NCI-H2107 (cell line): ENCODE results near the gene DSTYK.
"Not testable (repeated sequence)": the region's sequence is repeated elsewhere in the genome, so short reads cannot be mapped to it uniquely, and the experiment has no call there.

ENCODE experiments used
- DNase-seq: peaks from one replicate; lab custom pipeline; 2025; lab: John Stamatoyannopoulos, UW

The DSTYK gene

DNA sequence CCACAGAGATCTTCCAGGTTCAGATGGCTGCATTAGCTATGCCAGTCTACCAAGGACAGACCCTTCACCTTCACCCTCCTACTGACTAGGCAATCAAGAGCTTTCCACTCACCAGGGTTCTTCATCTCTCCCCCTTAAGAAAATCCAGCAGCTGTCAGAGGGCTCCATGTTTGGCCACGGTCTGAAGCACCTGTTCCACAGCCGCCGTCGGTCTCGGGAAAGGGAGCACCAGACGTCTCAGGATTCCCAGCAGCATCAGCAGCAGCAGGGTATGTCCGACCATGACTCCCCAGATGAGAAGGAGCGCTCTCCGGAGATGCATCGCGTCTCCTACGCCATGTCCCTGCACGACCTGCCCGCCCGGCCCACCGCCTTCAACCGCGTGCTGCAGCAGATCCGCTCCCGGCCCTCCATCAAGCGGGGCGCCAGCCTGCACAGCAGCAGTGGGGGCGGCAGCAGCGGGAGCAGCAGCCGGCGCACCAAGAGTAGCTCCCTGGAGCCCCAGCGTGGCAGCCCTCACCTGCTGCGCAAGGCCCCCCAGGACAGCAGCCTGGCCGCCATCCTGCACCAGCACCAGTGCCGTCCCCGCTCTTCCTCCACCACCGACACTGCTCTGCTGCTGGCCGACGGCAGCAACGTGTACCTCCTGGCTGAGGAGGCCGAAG is 30.0 kb upstream of the DSTYK start:
- no peak for DNase-seq

GRCh38 chr1:205240569-205240968 is 29.1 kb upstream of the DSTYK start:
- no peak for DNase-seq

GRCh38 chr1:205240118-205240517 is 28.6 kb upstream of the DSTYK start:
- no peak for DNase-seq

DNA sequence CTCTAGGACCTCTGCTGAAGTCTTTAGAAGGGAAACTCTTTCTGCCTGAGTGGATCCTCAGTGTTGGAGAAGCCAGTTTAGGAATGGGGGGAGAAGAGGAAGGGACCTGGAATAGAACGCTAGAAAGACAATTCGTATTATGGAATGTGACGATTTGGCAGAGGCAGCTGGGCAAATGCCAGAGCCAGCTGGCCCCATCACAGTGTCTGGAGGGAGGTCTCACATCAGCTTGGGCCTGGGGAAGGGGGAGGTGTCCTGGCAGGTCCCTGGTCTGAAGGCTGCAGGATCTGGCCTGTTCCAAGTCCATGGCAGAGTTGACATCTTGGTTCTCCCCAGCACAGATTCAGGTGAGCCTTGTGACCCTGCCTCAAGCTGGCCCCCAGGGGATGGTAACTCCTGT is 27.6 kb upstream of the DSTYK start:
- no peak for DNase-seq

DNA sequence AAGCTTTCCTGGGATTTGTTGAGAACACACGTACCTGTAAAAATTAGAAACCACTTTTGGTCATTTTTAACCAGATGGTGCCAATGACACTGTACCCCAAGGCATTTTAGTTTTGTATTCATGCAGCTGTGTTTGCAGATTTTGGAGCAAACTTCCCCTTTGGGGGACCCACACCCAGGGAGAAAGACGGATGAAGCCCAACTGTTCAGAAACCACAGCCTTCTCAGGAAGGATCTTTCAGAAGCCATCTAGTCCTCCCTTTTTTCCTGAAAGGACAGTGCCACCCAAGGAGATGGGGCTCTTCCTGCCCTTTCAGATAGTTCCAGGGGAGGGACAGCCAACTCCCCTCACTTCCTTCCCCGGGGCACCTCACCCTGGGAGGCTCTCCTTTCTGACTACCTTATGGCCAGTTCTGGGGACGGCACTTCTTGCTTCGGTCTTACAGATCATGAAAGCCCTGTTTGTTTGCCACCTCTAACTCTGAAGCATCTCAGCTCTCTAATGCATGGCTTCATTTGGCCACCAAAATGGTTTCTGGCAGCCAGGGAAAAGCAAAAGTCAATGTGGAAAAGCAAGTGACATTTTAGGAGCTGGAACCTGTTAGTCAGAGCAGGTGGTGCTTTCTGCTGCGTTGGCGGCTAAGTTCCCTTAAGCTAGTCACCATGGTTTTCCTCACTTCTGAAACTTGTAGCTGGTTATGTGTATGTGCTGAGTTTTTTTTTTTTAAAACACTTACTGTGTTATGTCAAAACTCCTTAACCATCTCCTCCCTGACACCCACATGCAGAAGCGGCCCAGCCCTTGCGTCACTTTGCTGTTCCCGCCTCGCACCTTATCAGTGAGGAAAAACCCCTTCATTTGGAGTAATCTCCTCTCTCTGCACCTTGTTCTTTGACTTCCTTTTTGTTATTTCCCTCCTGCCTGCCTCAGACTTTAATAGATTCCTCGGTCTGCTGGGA is 26.3 kb upstream of the DSTYK start:
- no peak for DNase-seq

GRCh38 chr1:205236951-205237475 is 25.5 kb upstream of the DSTYK start:
- DNase-seq: no peak

DNA sequence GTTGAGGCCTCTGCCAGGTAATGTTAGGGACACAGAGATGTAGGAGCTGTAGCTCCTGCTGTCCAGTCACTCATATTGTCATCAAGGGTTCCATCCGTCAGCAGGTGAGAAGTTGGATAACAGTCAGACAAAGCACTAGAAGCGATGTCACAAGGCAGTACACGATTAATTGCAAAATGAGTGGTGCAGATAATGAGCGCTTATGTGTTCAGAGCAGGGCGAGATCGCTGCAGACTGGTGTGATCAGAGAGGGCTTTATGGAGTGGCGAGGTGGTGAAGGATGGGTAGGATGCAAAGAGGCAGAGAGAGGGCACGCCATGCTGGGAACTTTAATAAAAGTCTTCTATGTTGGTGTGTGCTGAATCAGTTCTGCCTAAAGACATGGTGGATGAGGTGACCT is 25.0 kb upstream of the DSTYK start:
- DNase-seq: no peak

GRCh38 chr1:205235951-205236350 is 24.4 kb upstream of the DSTYK start:
- DNase-seq: no peak

GRCh38 chr1:205233986-205234385 is 22.5 kb upstream of the DSTYK start:
- DNase-seq: not testable (repeated sequence)

DNA sequence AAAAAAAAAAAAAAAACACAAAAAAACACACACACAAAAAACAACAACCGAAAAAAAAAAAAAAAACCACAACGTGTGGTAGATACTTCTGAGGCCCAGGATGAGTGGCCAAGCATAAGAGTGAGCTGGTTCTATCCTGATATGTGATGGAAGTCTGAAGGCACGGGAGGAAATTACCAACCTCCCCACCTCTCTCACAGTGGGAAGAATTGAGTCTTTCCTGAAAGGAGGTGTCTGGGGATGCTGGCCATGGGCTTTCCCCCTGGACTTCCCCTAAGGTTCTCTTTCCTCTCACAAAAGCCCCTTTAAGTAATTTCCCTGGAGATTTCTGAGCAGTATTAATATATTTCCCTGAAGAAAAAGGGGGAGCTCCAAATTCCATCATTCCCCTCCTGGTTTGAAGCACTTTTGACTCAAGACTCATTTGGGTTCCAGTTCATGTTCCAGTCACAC is 21.5 kb upstream of the DSTYK start:
- no peak for DNase-seq

DNA sequence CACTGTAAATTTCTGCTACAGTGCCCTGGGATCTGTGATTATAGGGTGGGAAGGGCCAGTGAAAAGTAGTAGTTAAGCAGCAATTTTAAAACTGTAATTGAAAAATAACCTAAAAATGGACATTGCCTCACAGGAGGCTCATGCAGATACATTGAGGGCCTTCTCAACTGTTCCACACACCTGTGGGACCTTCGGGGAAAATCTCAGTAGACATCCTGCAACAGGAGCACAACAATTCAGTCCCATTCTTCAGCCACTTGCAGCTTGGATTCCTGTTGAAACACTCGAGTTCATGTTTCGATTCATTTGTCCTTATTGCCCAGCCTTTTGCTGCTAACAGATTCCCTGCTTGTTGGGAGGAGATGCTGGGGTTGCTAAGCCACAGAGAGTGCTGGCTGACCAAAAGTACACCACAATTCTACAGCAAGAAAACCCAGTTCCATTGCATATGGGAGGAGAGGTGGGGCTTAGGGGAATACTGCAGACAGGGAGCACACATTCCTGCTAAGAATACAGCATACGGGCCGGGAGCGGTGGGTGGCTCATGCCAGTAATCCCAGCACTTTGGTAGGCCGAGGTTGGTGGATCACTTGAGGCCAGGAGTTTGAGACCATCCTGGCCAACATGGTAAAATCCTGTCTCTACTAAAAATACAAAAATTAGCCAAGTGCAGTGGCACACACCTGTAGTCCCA is 20.8 kb upstream of the DSTYK start:
- no peak for DNase-seq

- DNase-seq: no peak
These were observed 19.5 kb upstream of the DSTYK start for GRCh38 chr1:205230982-205231381.

- no peak for DNase-seq
These were observed 18.6 kb upstream of the DSTYK start for GRCh38 chr1:205229916-205230700.

GRCh38 chr1:205229399-205229871 is 17.9 kb upstream of the DSTYK start:
- peak; percentile 81 for DNase-seq

GRCh38 chr1:205228093-205228521 is 16.6 kb upstream of the DSTYK start:
- DNase-seq: no peak

DNA sequence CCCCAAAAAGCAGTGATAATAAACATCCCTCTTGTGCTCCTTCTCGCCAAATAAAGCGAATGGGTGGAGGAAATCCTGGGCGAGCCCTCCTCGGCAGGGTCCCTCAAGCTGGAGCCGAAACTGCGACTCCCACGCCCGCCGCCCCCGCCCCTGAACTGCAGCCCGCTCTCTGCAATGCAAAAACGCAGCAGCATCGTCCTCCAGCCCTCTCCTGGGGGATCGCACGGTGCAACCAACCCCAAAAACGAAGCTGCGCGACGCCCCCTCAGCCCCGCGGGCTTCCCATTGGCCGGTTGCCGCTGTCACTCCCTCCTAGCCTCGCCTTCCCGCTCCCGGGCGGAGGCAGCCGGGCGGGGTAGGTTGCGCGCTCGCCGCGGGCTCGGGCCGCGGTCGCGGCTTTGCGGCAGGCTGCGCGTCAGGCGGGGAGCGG is 16.1 kb upstream of the DSTYK start, which contains the start of gene TMCC2:
TMCC2 (plus strand) TSS at position 363 of the 430 bp plus-strand sequence. CDS start 619 bp downstream, outside the sequence.
- DNase-seq: peak; percentile 87

DNA sequence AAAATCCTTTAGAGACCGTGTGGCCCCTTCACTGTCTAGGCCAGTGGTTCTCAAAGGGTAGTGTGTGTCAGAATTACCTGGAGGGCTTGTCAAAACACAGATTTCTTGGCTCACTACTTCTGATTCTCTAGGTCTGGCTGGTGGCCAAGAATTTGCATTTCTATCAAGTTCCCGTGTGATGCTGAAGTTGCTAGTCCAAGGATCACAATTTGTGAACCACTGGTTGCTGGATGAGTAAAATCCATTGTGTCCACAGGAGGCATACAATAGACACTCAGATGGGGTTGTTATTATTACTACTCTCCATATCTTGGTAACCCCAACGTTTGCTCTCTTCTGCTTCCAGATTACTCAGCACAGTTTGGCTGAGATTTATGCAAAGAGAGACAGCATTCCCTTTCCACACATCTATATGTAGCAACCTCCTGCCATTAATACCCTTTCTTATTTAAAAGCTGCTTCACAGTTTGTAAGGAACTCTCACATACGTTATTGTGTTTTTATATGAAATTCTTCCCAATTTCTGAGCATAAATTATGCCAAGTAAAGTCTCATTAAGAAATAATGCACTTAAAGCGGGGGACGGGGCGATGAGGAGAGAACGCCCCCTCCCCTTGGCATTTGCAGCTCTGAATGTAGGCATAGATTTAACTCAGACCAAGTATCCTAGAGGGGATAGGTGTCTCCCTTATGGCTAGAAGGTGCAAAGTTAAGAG is 15.5 kb upstream of the DSTYK start:
- DNase-seq: no peak

- no peak for DNase-seq
These were observed 14.6 kb upstream of the DSTYK start for GRCh38 chr1:205225901-205226765.

GRCh38 chr1:205224736-205225135 is 13.2 kb upstream of the DSTYK start:
- no peak for DNase-seq
